ENCODE measurements around the gene DNAJC1. TPM values are rescaled to one million over a fixed set of nuclear protein-coding genes. Genes with fewer than 3 reads are reported as not detected.

The DNAJC1 gene
- total and polyA plus RNA-seq, 2 experiments from 2014 or later: 32.6 to 57.1 TPM

Other genes starting within 250 kb of the DNAJC1 start
- not detected in 2 replicates for gene EBLN1, start 214.3 kb upstream of the DNAJC1 start, total RNA-seq
- not detected in 2 replicates for gene EBLN1, start 214.3 kb upstream of the DNAJC1 start, polyA plus RNA-seq